ENCODE data around the gene CLDN9.

- TF ChIP-seq, protein P1, sequence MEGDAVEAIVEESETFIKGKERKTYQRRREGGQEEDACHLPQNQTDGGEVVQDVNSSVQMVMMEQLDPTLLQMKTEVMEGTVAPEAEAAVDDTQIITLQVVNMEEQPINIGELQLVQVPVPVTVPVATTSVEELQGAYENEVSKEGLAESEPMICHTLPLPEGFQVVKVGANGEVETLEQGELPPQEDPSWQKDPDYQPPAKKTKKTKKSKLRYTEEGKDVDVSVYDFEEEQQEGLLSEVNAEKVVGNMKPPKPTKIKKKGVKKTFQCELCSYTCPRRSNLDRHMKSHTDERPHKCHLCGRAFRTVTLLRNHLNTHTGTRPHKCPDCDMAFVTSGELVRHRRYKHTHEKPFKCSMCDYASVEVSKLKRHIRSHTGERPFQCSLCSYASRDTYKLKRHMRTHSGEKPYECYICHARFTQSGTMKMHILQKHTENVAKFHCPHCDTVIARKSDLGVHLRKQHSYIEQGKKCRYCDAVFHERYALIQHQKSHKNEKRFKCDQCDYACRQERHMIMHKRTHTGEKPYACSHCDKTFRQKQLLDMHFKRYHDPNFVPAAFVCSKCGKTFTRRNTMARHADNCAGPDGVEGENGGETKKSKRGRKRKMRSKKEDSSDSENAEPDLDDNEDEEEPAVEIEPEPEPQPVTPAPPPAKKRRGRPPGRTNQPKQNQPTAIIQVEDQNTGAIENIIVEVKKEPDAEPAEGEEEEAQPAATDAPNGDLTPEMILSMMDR (IDR thresholded peaks at IDR 0.05): no peak
- no peak for TF ChIP-seq POLR2A (IDR thresholded peaks at IDR 0.05)
- no peak for TF ChIP-seq POLR2AphosphoS5 (IDR thresholded peaks at IDR 0.05)
- no peak for TF ChIP-seq EP300 (IDR thresholded peaks at IDR 0.05)
Measured at GRCh38 chr16:2967721-2968161, 45.0 kb upstream of the CLDN9 start.
